Prostate gland (tissue), 2 donors: ENCODE results near the gene KLF16.

Source experiments
- CTCF ChIP-seq, 4 experiments: fragments of 200-600 bp in 2 of 4; fragments of 450-650 bp in 2 of 4; sonication (generic) in 2 of 4; IDR thresholded peaks; 1 replicate in 3 of 4; 2 replicates in 1 of 4; pipeline ENCODE4 v1.5.1; 2016 to 2019; ENCODE audit warnings: antibody characterized with exemption in 4 of 4, mild to moderate bottlenecking in 2 of 4, moderate library complexity in 2 of 4
- POLR2A ChIP-seq: fragments of 450-650 bp; IDR thresholded peaks from one replicate; pipeline ENCODE4 v1.6.1; 2016; ENCODE audit warnings: antibody characterized with exemption, mild to moderate bottlenecking
- POLR2AphosphoS5 ChIP-seq: sonication (generic); formaldehyde crosslinking; IDR thresholded peaks from one replicate; pipeline ENCODE4 v1.6.1; 2017; ENCODE audit warnings: antibody characterized with exemption

GRCh38 chr19:1872807-1873523 is 9.6 kb upstream of the KLF16 start:
- no peak for TF ChIP-seq CTCF (IDR thresholded peaks at IDR 0.05)
- no peak for TF ChIP-seq POLR2A
- TF ChIP-seq POLR2AphosphoS5, result no peak
